Rectal smooth muscle tissue (tissue), 1 donor: ENCODE measurements around the gene LDB2.

Source experiments
- H3K27ac ChIP-seq: one replicate; pipeline ENCODE4 v1.7.0; 2013; ENCODE audit warnings: low read depth, low read length, inconsistent platforms
- H3K27me3 ChIP-seq: one replicate; pipeline ENCODE4 v1.7.0; 2013; ENCODE audit warnings: low read length; ENCODE audit not compliant: control insufficient read depth, insufficient read depth
- H3K36me3 ChIP-seq: one replicate; pipeline ENCODE4 v1.7.0; 2013; ENCODE audit warnings: low read length; ENCODE audit not compliant: control insufficient read depth, insufficient read depth
- H3K4me1 ChIP-seq: one replicate; pipeline ENCODE4 v1.7.0; 2013; ENCODE audit warnings: low read length; ENCODE audit not compliant: control insufficient read depth, insufficient read depth
- H3K4me3 ChIP-seq: one replicate; pipeline ENCODE4 v1.7.0; 2013; ENCODE audit warnings: low read length
- H3K9ac ChIP-seq: one replicate; pipeline ENCODE4 v1.7.0; 2013; ENCODE audit warnings: low read length

Gene LDB2

GRCh38 chr4:16729336-16729735 lies 169.1 kb downstream of the LDB2 start:
- Histone ChIP-seq H3K4me3 (no peak overlapping the region), H3K4me1 (no peaks in the 10 kb centered on the region), H3K9ac (no peak overlapping the region), H3K36me3 (no peaks in the 10 kb centered on the region), H3K27me3 (no peaks in the 10 kb centered on the region), H3K27ac (no peak overlapping the region)

GRCh38 chr4:16728849-16729248 lies 169.6 kb downstream of the LDB2 start:
- Histone ChIP-seq H3K4me1 (no peaks in the 10 kb centered on the region), H3K27ac (no peak overlapping the region), H3K36me3 (no peaks in the 10 kb centered on the region)

GRCh38 chr4:16728111-16728510 lies 170.3 kb downstream of the LDB2 start:
- H3K36me3 ChIP-seq = no peaks in the 10 kb centered on the region
- H3K9ac ChIP-seq = no peak overlapping the region
- no peaks in the 10 kb centered on the region for H3K27me3 ChIP-seq
- no peak overlapping the region for H3K4me3 ChIP-seq
- no peaks in the 10 kb centered on the region for H3K4me1 ChIP-seq
- H3K27ac ChIP-seq = no peak overlapping the region

More at GRCh38 chr4:16728849-16729248, 169.6 kb downstream of the LDB2 start:
- Histone ChIP-seq H3K4me3 (no peak overlapping the region), H3K27me3 (no peaks in the 10 kb centered on the region), H3K9ac (no peak overlapping the region)

- H3K9ac ChIP-seq = no peak overlapping the region
Measured at GRCh38 chr4:16727218-16727617, 171.2 kb downstream of the LDB2 start.

GRCh38 chr4:16726368-16727050 lies 171.9 kb downstream of the LDB2 start:
- Histone ChIP-seq H3K36me3 (no peaks in the 10 kb centered on the region), H3K27ac (no peak overlapping the region), H3K4me3 (no peak overlapping the region), H3K4me1 (no peaks in the 10 kb centered on the region), H3K9ac (no peak overlapping the region), H3K27me3 (no peaks in the 10 kb centered on the region)

More at GRCh38 chr4:16727218-16727617, 171.2 kb downstream of the LDB2 start:
- H3K36me3 ChIP-seq = no peaks in the 10 kb centered on the region
- H3K27me3 ChIP-seq = no peaks in the 10 kb centered on the region
- H3K4me3 ChIP-seq = no peak overlapping the region
- H3K4me1 ChIP-seq = no peaks in the 10 kb centered on the region
- no peak overlapping the region for H3K27ac ChIP-seq

- Histone ChIP-seq H3K9ac (no peak overlapping the region), H3K27ac (no peak overlapping the region), H3K4me1 (no peaks in the 10 kb centered on the region), H3K4me3 (no peak overlapping the region), H3K36me3 (no peaks in the 10 kb centered on the region), H3K27me3 (no peaks in the 10 kb centered on the region)
Measured at GRCh38 chr4:16725252-16725651, 173.2 kb downstream of the LDB2 start.

- H3K4me1 ChIP-seq = no peaks in the 10 kb centered on the region
- no peak overlapping the region for H3K9ac ChIP-seq
- no peak overlapping the region for H3K4me3 ChIP-seq
- H3K36me3 ChIP-seq = no peaks in the 10 kb centered on the region
- H3K27me3 ChIP-seq = no peaks in the 10 kb centered on the region
- H3K27ac ChIP-seq = no peak overlapping the region
Measured at GRCh38 chr4:16722416-16722815, 176.0 kb downstream of the LDB2 start.

GRCh38 chr4:16721613-16722291 lies 176.7 kb downstream of the LDB2 start:
- no peaks in the 10 kb centered on the region for H3K27me3 ChIP-seq
- no peak overlapping the region for H3K9ac ChIP-seq
- H3K4me1 ChIP-seq = no peaks in the 10 kb centered on the region
- no peak overlapping the region for H3K27ac ChIP-seq
- H3K4me3 ChIP-seq = no peak overlapping the region
- H3K36me3 ChIP-seq = no peaks in the 10 kb centered on the region

- no peak overlapping the region for H3K4me3 ChIP-seq
- H3K27ac ChIP-seq = no peak overlapping the region
- no peaks in the 10 kb centered on the region for H3K27me3 ChIP-seq
- H3K9ac ChIP-seq = no peak overlapping the region
- H3K4me1 ChIP-seq = no peaks in the 10 kb centered on the region
- H3K36me3 ChIP-seq = no peaks in the 10 kb centered on the region
Measured at GRCh38 chr4:16720761-16721160, 177.7 kb downstream of the LDB2 start.

GRCh38 chr4:16717266-16717970 lies 181.0 kb downstream of the LDB2 start:
- Histone ChIP-seq H3K4me3 (no peak overlapping the region), H3K27me3 (no peaks in the 10 kb centered on the region), H3K36me3 (no peaks in the 10 kb centered on the region), H3K9ac (no peak overlapping the region), H3K27ac (no peak overlapping the region), H3K4me1 (no peaks in the 10 kb centered on the region)

- Histone ChIP-seq H3K27ac (no peak overlapping the region), H3K36me3 (no peaks in the 10 kb centered on the region), H3K4me1 (no peaks in the 10 kb centered on the region), H3K27me3 (no peaks in the 10 kb centered on the region), H3K4me3 (no peak overlapping the region), H3K9ac (no peak overlapping the region)
Measured at GRCh38 chr4:16715482-16715881, 183.0 kb downstream of the LDB2 start.

GRCh38 chr4:16714191-16714590 lies 184.3 kb downstream of the LDB2 start:
- H3K9ac ChIP-seq = no peak overlapping the region
- no peaks in the 10 kb centered on the region for H3K36me3 ChIP-seq
- H3K4me3 ChIP-seq = no peak overlapping the region
- no peaks in the 10 kb centered on the region for H3K27me3 ChIP-seq
- H3K4me1 ChIP-seq = no peaks in the 10 kb centered on the region
- H3K27ac ChIP-seq = no peak overlapping the region
